GM06990 (cell line): Measurements from ENCODE around the gene RAVER1.

Source experiments
- DNase-seq: peaks from one replicate; pipeline ENCODE4 v3.0.0-alpha.2; 2011; ENCODE audit not compliant: insufficient read length; ENCODE audit errors: extremely low read depth
- H3K27me3 ChIP-seq: replicated peaks from 2 replicates; pipeline ENCODE4 v1.6.0; 2011; ENCODE audit warnings: low read length; ENCODE audit not compliant: control insufficient read depth, insufficient read depth
- H3K36me3 ChIP-seq: 2 replicates; pipeline ENCODE4 v1.5.1; 2011; ENCODE audit warnings: low read length; ENCODE audit not compliant: control insufficient read depth, insufficient read depth
- H3K4me3 ChIP-seq: replicated peaks from 2 replicates; pipeline ENCODE4 v1.5.1; 2011; ENCODE audit warnings: low read depth, mild to moderate bottlenecking, control low read depth, low read length
- CTCF ChIP-seq: IDR thresholded peaks from 2 replicates; pipeline ENCODE4 v1.5.1; 2011; ENCODE audit warnings: low read length, control low read depth, mild to moderate bottlenecking, inconsistent platforms; ENCODE audit not compliant: insufficient read depth, poor library complexity, severe bottlenecking

The RAVER1 gene

DNA sequence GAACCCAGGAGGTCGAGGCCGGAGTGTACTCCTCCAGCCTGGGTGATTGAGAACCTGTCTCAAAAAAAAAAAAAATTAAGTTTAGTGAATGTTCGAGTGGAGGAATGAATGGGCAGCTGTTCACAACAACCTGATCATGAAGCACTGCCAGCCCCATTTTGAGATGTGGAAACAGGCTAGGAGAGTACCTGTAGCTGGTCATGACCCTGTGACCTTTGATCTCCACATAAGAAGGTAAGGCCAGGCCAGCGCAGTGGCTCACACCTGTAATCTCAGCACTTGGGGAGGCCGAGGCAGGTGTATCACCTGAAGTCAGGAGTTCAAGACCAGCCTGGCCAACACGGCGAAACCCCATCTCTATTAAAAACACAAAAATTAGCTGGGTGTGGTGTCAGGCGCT, 7.6 kb downstream of the RAVER1 start:
- no peak for DNase-seq
- no peaks in the 10 kb centered on the region for H3K27me3 ChIP-seq
- TF ChIP-seq CTCF: no peak
- H3K36me3 ChIP-seq: peaks cover 65% of the 10 kb centered on the region
- no peak overlapping the region for H3K4me3 ChIP-seq

- H3K36me3 ChIP-seq: peaks cover 53% of the 10 kb centered on the region
- DNase-seq: no peak
- H3K4me3 ChIP-seq: no peak overlapping the region
- H3K27me3 ChIP-seq: no peaks in the 10 kb centered on the region
- no peak for TF ChIP-seq CTCF
Observed at GRCh38 chr19:10321874-10322835, 11.2 kb downstream of the RAVER1 start.

GRCh38 chr19:10321417-10321797, 11.9 kb downstream of the RAVER1 start:
- Histone ChIP-seq H3K36me3 (peaks cover 50% of the 10 kb centered on the region), H3K27me3 (no peaks in the 10 kb centered on the region), H3K4me3 (no peak overlapping the region)
- DNase-seq: no peak
- no peak for TF ChIP-seq CTCF

- Histone ChIP-seq H3K27me3 (no peaks in the 10 kb centered on the region), H3K4me3 (no peak overlapping the region), H3K36me3 (peaks cover 47% of the 10 kb centered on the region)
- DNase-seq: no peak
- no peak for TF ChIP-seq CTCF
Observed at GRCh38 chr19:10320602-10321416, 12.5 kb downstream of the RAVER1 start.

GRCh38 chr19:10318807-10319682, 14.3 kb downstream of the RAVER1 start:
- Histone ChIP-seq H3K4me3 (no peak overlapping the region), H3K36me3 (peaks cover 38% of the 10 kb centered on the region), H3K27me3 (no peaks in the 10 kb centered on the region)
- no peak for TF ChIP-seq CTCF
- DNase-seq: no peak
